Retina (tissue), 1 donor: ENCODE data around the gene TRABD.

ENCODE experiments used
- DNase-seq: peaks from one replicate; pipeline ENCODE4 v3.0.0-alpha.2; 2016

TRABD gene

DNA sequence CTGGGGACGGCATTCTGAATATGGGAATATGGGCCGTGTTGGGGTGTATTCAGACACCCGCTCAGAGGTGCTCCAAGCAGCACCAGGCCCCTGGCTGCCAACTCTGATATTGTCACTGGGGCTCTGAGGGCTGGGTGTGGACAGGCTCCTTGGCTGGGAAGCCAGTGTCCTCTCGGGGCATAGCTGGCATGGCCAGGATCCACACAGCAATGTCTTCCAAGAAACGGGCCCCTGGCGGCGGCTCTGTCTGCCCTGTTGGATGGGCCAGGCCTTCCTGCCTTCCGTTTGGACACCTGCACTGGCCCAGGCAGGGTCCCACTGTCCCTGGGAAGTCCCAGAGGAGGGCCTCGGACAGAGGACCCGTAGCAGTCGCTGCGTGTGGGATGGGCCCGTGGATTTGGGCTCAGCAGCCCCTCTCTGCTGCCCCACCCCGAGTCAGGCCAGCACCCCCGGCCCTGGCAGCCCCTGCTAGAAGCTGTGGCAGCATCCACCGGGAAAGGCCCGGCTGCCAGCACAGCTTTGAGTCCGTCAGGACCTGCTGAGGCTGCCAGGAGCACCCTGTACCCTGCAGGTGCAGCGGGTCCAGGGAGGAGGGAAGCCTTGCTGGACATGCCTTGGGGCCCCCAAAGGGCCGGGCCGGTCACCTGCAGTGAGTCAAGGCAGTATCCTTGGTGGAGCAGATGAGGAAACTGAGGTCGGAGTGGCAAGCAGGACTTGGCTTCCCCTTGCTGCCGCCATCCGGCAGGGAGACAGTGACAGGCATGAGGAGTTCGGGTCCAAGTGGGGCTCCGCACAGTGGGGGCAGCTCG lies 11.1 kb upstream of the TRABD start:
- no peak for DNase-seq

DNA sequence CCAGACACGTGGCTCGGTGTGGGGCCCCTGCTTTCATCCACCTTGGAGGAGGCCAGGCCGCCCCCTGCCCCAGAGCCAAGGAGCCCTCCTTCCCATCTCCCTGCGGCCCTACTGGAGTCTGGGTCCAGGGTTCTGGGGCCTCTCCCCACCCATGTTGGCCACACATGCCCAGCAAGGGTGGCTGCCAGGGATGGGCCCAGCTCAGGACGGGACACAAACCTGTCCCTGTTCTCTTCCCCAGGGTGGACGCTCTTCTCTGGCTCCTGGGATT lies 10.6 kb upstream of the TRABD start:
- DNase-seq, result no peak

DNA sequence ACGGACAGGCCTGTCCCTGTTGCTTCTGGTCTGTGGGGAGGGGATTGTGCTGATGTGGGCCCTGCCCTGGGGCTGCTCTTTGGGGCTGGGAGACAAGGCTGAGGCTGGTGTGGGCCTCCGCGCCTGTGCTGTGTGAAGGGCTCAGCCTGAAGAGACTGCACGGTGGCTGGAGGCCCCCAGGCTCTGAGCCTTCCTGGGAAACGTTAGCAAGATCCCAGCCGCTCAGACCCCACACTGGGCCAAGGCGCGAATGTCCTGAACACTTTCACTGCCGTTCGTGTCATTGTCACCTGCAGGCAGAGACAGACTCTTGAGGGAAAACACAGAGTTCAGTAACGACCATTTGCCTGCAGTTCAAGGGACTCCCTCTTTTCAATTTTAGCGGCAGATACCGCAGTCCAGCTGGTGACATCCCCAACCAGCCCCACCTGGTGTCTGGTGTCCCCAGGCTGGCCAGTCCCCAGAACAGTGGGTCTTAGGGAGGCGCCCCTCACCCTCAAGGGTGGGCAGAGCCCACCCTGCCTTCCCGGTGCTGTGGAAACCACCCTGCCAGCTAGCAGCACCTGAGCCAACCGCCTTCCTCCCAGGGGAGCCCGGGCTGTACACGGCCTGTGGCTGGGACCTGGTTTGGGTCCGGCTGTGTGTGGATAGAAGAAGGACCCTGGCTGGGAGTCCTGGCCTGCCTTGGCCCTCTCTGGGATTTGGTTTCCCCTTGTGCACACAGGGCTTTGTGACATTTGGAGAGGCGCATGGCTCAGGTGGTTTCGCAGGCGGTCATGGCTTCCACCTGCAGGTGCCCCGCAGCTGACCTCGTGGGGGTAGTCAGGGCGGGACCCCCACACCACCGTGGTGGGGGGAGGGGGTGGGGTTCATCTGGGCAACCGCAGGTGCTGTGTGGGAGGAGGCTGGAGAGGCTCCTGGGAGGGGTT lies 9.5 kb upstream of the TRABD start:
- no peak for DNase-seq

DNA sequence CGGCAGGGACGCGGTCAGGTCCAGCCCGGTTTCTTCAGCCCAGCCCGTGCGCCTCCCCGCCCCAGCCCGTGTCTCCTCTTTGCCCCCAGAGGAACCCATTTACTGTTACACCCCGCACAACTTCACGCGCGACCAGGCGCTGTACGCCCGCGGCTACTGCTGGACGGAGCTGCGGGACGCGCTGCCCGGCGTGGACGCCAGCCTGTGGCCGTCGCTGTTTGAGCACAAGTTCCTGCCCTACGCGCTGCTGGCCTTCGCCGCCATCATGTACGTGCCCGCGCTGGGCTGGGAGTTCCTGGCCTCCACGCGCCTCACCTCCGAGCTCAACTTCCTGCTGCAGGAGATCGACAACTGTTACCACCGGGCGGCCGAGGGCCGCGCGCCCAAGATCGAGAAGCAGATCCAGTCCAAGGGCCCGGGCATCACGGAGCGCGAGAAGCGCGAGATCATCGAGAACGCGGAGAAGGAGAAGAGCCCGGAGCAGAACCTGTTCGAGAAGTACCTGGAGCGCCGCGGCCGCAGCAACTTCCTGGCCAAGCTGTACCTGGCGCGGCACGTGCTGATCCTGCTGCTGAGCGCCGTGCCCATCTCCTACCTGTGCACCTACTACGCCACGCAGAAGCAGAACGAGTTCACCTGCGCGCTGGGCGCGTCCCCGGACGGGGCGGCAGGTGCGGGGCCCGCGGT lies 8.7 kb upstream of the TRABD start:
- DNase-seq, result no peak

DNA sequence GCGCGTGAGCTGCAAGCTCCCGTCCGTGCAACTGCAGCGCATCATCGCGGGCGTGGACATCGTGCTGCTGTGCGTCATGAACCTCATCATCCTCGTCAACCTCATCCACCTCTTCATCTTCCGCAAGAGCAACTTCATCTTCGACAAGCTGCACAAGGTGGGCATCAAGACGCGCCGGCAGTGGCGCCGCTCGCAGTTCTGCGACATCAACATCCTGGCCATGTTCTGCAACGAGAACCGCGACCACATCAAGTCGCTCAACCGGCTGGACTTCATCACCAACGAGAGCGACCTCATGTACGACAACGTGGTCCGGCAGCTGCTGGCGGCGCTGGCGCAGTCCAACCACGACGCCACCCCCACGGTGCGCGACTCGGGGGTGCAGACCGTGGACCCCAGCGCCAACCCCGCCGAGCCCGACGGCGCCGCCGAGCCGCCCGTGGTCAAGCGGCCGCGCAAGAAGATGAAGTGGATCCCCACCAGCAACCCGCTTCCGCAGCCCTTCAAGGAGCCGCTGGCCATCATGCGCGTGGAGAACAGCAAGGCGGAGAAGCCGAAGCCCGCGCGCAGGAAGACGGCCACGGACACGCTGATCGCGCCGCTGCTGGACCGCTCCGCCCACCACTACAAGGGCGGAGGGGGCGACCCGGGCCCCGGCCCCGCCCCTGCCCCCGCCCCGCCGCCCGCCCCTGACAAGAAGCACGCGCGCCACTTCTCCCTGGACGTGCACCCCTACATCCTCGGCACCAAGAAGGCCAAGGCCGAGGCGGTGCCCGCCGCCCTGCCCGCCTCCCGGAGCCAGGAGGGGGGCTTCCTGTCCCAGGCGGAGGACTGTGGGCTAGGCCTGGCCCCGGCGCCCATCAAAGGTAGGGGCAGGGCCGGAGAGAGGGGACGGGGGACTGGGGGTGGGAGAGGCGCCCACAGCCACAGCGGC lies 7.9 kb upstream of the TRABD start:
- DNase-seq, result no peak

DNA sequence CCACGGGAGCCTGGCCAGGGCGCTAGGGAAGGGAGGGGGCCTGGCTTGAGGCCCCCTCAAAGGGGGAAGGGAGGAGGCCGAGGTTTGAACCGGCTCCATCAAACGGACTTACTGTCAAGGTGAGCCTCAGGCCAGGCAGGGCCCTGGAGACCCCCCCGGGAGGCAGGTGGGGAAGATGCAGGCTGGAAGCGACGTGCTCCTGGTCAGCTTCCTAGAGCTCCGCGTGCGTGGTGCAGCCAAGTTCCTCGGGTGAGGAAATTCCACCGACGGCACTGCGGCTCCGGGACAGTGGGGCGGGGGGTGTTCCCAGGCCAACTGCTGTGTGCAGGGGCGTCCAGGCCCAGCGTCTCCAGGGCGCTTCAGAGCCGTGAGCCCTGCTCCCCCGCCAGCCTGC lies 7.2 kb upstream of the TRABD start:
- DNase-seq, result no peak

DNA sequence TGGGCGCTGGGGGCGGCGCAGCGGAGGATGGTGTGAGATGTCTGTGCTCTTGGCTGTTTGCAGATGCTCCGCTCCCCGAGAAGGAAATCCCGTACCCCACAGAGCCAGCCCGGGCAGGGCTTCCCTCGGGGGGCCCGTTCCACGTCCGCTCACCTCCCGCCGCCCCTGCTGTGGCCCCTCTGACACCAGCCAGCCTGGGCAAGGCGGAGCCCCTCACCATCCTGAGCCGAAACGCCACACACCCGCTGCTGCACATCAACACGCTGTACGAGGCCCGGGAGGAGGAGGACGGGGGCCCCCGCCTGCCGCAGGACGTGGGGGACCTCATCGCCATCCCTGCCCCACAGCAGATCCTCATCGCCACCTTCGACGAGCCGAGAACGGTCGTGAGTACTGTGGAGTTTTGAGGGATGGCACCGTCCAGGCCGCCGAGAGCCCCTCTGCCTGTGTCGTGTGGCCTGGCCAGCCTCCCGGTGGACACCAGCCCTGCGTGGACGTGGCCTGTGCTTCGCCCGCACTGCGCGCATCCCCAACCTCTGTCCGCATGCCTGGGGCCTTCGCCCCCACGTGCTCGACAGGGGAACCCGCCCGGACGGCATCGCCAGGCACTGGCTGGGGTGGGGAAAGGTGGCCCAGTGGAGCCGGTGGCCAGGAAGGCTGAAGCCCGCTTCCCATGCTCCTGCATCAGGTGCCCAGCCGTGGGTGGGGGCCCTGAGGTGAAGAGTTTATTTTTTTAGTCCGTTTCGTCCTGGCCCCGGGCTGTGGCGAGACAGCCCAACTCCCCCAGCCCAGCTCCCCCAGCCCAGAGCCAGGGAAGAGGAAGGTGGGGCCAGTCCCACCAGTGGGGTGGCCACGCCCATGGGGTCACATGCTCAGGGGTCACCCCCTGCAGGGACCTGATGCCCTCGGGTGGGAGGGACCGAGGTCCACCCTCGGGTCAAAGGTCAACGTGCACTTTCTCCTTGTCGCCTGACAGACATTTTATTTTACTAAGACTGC lies 6.5 kb upstream of the TRABD start:
- no peak for DNase-seq

DNA sequence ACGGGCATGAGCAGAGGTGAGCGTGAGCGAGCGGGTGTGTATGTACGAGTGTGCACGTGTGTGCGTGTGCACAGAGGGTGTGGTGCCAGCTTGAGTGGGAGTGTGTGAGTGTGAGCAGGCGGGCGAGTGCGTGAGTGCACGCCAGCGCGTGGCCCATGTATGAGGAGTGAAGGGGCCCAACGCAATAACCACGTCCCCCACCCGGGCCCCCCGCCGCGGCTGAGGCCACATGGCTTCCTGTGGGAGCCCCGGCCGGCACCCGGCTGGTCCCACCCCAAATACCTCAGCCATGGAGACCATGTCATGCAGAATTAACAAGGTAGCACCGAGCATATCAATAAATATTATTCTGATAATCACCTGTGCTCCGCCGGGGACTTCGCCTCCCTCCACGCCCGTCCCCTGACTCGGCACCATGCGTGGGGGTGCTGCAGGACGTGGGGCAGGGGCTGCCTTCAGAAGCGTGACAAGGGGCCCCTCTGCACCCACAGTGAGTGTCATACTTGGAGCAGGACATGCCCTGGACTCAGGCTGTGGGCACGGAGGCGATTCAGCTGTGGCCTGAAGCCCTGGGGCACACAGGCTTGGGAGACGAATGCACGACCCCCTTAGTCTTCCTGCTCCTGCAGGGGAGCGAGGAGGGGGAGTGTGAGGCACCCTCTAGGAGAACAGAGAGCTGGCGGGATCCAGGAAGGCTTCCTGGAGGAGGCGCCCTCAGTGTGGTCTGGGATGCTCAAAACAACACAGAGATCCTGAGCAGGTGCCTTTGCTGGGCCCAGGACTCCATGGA lies 5.6 kb upstream of the TRABD start:
- no peak for DNase-seq

DNA sequence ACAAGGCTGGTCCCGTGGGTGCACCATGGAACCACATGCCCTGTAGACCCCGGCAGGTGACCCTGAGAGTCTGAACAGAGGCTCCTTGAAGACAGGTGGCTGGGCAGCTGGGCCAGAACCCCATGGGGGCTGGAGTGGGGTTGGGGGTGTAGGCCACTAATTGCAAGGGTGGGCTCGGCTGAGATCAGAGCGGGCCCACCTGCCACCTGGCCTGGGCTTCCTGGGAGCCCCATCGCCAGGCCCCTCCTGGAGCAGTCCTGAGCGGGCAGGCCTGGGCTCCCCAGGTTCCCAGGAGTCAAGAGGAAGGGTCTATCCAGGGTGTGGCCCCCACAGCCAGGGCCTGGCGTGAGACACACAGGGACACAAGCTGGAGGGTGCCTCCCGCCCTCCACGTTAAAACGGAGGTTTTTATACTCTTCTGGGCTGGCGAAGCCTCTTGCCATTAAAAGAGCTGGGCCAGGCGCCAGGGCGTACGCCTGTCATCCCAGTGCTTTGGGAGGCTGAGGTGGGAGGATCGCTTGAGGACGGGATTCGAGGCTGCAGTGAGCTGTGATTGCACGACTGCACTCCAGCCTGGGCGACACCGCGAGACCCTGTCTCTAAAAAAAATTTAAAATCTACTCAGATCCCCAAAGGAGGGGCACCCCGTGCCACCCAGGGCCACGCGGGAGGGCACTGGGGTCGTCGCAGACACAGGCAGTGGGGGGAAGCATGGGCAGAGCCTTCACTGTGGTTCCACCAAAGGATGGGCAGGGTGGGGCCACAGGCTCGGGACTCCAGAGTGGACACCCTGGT lies 4.8 kb upstream of the TRABD start:
- no peak for DNase-seq

DNA sequence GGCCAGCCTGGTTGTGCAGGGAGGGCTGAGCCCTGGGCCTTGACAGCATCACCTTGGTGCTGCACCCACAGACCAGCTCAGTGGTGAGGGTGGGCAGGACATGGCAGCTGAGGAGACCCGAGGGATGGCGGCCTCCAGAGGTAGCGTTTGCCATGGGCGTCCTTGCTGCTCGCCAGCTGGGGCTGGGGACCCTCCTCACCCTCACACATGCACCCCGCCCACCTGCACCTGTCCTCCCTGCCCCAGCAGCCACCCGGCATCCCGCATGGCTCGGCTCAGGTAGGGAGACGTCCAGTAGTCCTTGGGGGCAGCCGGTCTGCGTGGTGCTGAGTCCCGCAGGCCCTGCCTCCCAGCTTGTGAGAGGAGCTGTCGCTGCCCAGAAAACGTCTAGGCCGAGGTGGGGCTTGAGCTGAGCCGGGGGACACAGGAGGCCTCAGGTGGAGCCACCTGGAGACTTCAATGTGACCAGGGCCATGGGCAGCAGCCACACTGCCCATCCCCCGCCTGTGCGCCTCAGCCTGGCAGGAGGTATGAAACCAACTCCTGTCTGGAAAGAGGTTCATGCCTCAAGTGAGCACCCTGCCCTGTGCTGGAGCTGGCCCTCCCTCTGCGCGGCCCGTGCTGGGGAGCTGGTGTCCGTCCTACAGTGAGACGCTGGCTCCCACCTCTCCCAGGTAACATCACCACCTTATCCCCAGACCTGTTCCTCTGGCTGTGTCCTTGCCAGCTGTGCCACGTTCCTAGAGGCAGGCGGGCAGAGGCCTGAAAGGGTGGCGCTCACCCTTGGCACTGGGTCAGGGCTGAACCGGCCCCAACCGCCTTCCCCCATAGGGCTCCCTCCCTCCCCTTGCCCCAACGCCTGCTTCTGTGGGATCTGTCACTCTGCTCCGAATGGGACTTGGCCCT lies 3.3 kb upstream of the TRABD start:
- no peak for DNase-seq

DNA sequence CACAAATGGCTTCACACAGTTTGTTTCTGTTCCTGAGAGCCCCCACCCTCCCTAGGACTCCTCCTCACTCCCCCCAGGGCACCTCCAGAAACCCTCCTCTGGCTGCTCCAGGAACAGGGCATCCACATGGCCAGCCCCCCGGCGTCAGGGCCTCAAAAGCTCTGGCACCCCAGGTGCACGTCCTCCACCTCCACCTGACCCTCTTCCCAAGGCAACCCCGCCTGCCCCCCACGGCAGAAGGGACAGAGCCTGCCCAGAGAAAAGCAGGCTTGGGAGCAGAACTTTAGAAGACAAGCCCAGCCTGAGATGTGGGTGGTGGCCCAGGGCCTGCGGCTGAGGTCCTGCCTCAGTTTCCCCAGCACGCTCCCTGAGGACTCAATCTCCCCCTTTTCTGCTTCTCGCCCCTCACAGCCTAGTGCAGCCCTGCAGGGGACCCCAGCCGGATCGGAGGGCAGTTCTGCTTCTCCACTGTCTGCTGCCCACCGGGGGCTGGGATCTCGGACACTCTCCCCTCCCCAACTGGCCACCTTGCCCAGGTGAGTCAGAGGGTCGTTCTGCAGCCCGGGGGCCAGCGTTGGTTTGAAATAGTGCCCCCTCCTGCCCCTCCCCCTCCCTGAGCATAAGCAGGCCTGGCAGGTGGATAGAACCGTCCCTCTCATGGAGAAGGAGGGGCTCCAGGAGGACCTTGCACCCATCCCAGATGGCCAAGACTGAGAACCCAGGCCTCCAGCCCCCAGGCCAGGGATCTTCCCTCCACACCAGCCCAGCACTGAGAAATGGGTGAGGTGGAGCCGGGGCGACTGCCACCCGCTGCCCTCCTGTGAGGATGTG lies 2.4 kb upstream of the TRABD start:
- no peak for DNase-seq

DNA sequence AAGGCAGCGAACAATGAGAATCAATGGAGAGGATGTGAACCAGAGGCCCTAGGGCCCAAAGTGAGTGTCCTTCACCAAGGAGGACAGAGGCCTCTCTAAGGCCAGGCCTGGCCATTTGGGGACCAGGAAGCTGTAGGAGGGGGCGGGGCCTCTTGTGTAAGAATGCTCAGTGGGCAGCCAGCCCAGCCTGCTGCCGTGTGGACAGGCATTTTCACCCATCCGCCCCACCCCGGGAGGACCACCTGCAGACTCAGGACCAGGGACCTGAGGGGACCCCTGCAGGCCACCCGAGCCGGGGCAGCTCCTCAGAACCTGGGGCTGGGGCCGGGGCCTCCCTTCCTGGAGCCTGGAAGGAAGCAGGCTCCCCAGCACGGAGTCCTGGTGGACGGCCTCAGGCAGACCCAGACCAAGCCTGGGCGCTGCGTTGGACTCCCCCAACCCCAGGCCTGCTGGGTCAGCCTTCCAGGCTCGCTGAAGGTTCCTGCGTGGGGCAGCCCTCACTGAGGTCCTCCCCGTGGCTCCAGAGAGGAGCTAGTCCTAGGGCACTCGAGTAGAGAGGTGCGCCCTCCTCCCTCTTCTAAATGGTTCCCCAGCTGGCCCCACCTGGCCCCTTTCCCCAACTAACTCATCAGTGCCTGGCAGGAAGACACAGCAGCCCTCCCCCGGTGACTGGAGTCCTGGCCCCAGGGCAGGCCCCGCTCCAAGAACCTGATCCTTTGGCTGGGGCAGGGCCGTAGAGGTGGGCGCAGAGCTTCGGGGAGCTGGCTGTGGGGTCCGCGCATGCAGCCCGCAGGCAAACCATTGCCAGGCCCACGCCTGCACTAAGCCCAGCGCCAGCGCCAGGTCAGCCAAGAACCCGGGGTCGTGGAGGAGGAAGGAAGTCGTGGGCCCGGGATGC lies 1.5 kb upstream of the TRABD start:
- DNase-seq, result peak; percentile 36

DNA sequence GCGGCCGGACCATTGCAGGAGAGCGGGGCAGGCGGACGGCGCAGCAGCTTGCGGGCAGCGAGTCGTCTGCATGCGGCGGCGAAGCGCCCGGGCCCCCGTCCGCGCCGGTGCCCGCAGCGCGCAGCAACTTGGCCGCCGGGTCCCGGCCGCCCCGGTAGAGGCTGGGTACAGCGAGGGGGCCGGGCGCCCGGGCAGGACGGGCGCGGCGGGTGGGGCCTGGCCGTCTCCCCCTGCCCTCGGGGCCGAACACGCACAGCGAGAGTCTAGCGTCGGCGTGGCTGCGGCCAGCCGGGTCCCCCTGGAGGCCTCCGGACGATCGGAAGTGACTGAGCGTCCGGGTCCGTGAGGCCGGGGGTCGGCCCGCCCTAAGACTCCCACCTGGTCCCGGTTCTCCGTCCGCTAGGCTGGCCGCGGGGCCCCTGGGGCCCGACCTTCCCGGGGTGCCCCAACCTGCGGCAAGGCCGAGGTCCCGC lies 775 bp upstream of the TRABD start:
- DNase-seq, result no peak

DNA sequence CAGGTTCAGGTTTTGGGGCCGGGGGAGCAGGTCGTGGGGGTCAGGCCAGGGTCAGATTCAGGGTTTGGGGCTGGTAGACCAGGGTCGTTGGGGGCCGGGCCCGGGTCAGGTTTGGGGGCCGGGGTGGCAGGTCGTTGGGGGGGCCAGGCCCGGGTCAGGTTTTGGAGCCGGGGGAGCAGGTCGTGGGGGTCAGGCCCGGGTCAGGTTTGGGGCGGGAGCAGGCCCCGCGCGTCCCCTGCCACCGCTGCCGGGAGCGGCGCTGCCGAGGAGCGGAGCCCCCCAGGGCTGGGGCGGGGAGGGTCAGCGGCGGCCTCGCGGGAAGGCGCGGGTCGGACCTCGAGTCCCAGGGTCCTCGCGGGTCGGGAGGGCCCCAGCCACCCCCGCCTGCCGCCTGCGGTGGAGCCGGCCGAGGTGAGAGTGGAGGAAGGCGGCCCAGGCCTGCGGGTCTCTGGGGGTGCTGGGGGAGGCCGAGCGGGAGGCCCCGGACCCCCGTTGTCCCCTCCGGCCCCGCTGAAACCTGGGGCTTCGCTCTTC lies 535 bp downstream of the TRABD start:
- DNase-seq, result no peak

DNA sequence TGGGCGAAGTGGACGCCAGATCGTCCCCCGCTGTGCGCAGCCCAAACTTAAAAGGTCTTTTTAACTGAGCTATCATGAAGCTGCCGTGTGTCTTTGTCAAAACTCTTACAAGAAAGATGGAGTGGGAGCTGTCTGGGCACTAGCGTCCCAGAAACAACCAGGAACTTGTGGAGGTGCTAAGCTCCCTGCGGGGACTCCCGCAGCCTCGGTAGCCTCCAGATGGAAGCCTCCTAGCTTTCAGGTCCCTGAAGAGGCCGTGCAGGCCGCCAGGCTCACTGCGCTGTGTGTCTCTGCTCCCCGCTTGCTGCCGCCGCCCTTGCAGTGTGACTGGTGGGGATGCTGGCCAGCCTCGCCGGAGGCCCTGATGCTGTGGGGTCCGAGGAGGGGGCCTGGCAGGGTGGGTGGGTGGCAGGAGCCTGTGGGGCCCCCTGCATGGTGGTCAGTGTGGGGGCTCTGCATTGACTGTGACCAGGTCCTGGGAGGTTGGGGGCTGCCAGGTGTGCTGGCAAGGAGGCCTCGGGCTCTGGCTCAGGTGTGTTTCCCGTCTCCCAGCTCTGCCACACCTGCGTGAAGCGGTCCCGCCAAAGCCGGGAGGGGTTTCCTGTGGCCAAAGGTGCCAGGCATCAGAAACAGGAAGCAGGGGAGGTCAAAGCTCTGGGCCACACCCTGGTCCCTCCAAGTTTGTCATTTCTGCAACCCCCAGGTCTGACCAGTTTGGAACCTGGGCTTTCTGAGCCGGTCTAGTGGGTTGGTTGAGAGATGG lies 1.2 kb downstream of the TRABD start:
- DNase-seq, result peak; percentile 36
